ENCODE results near the gene C16orf74.

The C16orf74 gene

DNA sequence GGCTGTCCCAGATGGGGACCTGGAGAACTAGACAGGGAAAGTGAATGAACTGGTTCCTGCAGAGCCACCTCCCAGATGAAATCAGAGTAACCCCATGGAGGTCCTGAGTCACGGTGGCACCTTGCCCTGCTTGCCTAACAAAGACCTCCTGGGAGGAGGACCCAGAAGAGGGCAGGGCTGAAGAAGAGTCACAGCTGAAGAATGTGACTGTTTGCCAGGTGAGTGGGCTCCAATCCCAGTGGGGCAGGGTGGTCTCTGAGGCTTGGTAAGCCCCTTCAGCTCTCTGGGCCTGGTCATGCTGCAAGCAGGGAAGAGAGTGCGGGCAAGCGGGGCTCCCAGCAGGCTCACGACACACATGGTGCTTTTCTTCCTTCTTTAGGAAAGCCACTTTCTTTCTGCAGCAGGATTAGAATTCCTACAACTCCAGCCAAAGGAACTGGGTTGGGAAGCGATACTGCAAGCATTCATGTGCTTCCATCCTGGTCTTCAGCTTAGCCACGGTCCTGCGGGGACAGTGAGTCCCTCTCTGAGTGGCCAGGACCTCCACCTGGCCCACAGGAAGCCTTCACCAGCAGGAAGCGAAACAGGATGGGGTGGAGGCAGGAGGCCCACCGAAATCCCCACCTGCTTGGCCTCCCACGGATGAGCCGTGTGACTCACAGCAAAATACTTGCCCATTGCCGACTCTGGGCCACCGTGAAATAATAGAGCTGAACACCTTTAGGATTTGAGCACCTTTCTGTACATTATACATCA, 4.3 kb downstream of the C16orf74 start:
- DNase-seq = no peak

DNA sequence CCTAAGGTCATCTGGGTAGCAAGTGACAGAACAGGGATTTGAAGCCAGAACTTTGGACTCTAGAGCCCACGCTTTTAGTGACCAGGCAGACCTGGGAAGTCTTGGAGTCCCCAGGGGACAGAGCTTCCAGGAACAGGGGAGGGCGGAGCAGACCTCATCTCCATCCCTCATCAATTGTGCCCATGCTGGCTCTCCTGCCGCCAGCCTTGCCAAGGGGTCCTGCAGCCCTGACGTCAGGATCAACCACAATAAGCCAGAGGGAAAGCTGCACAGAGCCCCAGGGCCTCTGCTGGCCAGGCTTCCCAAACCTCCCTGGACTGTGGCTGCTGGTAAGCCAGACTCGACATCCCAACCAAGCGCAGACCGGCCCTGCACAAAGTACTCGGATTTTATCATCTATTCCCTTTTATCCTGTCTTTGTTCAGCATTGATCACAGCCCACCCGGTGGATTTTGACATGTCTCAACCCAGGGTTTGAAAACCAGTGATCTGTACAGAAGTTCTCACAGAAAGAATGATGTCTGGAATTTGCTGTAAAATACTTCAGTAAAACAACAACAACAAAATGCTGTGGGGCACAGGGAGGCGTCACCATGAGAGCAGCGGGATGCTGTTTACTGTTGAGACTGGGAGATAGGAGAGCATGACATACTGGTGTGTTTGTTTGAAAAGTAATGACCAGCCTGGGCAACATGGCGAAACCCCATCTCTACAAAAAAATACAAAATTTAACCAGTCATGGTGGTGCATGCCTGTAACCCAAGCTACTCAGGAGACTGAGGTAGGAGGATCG, 11.8 kb downstream of the C16orf74 start:
- no peak for DNase-seq

DNA sequence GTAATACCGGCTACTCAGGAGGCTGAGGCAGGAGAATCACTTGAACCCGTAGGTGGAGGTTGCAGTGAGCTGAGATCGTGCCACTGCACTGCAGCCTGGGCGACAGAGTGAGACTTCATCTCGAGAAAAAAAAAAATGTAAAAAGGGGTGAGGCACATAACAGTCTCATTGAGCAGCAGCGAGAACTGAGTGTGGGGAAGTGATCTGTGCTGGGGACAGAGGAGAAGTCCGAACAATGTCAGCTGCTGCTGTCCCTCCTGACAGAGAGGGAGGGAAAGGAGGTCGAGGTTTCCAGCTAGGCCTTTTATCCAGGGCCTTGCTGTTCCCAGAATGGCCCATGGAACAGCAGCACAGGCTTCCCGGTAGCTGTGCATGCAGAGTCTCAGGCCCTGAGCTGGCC, 14.0 kb downstream of the C16orf74 start:
- no peak for DNase-seq

DNA sequence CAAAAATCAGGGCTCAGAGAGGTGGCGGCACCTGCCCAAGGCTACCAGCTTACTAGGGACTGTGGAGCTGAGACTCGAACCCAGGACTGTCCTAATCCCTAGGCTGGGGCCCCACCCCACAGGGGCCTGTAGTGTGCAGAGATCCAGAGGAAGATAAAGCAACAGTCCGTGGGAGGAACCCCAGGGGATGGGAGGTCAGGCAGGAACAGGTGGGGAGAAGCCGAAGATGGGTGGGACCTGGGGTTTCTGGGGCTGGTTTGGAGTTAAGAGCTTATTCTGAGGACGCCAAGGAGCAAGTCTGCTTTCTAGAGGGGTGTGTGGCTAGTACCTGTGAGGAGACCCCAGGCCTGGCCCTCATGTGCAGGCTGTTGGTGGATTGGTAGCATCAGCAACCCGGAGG, 14.9 kb downstream of the C16orf74 start:
- no peak for DNase-seq

DNA sequence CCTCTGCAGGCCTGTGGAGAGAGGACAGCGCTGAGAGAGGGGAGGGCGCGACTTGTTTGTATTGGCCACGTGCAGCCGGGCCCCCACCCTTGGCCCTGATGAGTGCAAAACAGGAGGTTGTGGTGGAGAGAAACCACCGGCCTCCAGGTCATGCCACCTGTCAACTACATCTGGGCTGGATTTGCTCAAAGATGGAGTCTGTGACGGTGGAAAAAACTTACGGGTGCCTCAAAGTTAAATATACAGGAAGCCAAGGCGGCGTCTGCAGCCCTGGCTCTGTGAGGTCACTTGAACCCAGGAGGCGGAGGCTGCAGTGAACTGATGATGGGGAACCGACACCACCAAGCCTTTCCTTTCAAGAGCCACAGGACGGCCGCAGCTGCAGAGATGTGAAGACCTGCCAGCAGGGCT, 15.7 kb downstream of the C16orf74 start:
- DNase-seq = peak; percentile 55

DNA sequence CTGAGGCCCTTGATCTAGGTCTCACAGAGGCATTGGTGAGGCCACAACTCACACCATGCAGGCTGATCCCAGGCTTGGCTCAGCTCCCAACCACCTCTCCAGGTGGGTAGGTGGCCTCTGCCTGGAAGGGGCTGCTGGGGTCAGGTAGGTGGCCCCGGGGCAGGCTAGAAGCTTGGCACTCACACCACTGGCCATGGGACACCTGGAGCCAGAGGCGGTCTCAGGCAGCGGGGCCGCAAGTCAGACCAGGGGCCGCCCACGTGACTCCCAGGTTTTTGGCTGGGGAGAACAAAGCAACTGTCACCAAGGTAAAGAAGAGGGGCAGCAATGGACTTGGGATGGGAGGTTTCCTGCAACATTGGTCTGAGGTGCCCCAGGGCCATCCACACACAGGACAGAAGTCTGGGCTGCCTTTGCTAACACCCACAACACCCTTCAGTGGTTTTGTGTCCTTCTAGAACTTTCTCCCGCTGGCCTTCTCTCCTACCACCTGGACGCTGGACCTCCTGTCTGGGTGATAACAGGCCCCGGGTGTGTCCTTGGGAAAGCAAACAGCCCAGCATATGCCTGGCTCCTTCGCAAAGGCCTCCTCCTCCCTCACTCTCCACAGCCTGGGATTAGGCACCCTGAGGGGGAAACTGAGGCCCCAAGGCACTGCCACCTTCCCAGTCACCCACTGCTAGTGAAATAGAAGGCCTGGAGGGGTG, 16.4 kb downstream of the C16orf74 start:
- no peak for DNase-seq

DNA sequence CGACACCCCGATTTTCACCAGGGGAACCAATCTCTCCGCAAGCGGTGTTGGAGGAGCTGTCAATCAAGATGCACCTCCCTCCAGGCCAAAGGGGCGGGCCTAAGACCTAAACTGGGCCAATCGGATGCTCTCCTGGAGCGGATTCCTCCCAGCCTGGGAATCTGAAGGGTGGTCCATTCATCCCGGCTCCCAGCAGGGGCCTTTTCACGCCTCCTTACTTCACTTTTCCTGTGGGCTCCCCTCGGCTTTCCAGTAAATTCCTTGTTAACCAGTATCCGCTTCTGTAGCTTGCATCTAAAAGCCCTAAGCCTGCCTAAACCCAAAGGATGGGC, 17.1 kb downstream of the C16orf74 start:
- DNase-seq = no peak

DNA sequence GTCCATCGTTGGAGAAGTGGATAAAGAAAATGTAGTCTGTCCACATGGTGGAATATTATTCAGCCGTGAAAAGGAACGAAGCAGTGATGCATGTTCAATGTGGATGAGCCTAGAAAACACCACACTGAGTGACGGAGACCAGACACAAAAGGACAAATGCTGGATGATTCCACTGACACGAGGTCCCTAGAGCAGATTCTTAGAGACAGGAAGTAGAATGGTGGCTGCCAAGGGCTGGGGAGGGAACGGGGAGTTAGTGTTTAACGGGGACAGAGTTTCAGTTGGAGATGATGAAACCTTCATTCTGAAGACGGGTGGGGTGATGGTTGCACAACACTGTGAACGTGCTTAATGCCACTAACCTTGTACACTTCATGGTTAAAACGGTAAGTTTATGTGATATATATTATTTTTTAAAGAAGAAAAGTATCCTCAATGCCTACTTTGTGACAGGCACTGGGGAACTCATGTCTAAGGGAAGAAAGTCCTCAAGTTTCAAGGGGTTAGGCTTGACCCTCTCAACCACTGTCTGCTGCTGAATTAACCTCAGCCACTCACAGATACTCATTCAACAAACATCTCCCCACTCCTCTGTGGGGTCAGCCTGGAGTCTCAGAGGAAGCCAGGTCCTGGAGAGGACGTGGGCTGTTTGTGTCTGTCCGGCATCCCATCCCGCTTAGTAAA, 17.6 kb downstream of the C16orf74 start:
- no peak for DNase-seq

DNA sequence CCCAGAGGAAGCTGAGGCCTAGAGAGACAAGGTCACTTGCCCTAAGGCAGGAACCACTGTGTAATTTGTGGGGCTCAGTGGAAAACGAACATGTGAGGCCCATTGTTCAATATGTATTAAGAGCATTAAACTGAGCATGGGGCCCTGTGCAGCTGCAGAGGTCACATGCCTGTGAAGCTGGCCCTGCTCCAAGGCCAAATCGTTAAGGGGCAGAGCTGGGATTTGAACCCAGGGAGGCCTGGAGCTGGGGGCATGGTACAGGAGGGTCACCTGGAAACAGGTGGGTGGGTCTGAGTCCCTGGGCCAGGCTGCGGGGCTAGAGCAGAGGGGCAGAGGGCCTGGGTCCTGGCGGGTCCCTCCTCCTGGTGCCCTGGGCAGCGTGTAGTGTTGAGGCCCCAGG, 19.7 kb downstream of the C16orf74 start:
- no peak for DNase-seq

DNA sequence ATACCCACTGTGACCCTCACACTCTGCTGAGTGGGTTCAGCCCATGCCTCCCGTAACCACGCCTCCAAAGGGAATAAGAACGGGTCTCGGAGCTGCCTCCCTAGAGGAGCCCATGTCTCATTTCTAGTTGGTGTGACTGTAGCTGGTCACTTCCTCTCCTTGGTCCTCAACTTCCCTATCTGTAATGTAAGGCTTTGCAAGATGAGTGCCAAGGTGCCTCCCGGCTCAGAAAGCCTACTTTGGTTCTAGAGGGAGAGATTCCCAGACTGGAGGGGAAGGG, 20.8 kb downstream of the C16orf74 start:
- no peak for DNase-seq

DNA sequence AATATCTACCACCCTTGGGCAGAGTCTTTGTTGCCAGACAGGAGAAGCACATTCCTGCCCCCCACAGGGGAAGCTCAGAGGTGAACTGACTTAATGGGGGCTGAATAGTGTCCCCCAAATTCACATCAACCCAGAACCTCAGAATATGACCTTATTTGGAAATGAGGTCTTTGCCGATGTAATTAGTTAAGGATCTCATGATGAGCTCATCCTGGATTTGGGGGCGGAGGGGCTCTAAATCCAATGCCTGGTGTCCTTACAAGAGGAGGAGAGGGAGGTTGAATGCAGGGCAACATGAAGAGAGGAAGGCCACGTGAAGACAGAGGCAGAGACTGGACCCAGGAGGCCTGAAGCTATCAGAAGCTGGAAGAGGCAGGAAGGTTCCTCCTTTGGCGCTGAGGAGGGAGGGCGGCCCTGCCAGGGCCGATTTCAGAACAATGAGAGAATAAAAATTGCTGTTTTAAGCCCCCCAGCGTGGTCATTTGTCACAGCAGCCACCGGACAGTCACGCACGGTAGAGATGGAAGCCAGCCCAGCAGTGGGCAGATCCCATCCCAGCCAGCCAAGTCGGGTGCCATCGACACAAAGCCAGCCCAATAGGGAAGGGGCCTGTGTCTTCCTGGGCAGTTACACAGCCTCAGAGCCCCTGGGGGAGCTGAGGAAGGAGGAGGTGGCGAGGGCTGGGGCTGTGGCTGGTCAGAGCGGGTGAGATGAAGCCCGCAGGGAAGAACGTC, 21.3 kb downstream of the C16orf74 start:
- DNase-seq = no peak

DNA sequence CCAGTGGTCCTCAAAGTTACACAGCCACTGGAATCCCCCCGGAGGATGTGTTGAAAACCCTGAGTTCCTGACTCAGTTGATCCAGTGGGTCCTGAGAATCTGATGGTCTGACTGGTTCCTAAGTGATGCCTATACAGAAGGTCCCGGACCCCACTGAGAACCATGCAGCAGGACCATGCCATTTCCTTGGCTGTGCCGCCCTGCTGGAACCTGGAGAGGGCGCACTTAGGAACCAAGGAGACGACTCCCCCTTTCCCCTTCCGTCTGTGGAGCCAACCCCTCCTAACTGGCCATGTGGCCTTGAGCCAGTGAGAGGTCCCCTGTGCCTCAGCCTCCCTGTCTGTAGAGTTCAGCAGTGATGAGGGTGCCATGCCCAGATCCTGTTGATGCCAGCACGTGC, 22.0 kb downstream of the C16orf74 start:
- DNase-seq = no peak

DNA sequence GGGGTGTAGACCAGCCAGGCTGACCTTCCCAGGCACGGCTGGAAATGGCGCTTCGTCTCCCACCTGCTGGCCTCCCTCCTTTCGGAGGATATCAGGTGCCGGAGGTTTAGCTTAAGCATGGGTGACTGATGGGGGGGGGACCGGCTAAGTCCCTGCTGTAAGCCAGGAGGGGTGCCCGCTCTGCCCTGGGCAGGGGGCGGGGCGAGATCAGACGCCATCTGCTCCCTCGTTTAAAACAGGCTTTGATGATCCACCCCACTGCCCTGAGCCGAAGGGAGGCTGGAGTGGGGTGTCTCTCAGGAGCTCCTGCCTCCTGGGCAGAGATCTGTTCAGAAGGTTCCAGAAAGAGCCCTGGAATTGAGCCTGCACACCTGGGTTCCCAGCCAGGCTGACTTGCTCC, 26.0 kb downstream of the C16orf74 start:
- DNase-seq = no peak

DNA sequence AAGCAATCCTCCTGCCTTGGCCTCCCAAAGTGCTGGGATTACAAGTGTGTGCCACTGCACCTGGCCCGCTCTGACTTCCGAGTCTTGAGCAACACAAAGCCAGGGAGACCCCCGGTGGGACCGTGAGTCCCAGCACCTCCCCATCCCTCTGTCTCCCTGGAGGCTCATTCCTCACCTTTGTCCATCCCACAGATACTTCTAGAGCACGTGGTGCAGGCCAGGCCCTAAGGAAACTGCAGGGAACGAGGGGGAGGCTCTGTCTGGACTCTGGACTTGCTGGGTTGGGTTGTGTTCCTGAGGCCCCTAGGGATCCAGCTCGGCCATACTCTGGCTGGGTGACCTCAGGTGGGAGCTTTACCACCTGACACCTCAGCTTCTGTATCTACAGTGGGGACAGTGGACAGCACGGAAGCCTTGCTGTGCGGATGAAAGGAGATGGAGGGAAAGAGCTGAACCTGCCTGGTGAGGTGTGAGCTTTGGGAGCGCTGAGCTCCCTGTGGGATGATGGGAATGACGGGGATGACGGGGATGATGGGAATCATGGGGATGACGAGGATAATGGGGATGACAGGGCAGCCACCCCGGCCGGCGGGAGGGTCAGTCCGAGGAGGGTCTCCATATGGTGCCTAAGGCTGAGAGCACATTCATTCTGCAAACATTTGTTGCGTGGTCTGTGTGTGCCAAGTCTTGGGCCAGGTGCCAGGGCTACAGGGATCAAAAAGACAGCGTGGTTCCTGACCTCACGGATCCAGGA, 26.6 kb downstream of the C16orf74 start:
- no peak for DNase-seq

DNA sequence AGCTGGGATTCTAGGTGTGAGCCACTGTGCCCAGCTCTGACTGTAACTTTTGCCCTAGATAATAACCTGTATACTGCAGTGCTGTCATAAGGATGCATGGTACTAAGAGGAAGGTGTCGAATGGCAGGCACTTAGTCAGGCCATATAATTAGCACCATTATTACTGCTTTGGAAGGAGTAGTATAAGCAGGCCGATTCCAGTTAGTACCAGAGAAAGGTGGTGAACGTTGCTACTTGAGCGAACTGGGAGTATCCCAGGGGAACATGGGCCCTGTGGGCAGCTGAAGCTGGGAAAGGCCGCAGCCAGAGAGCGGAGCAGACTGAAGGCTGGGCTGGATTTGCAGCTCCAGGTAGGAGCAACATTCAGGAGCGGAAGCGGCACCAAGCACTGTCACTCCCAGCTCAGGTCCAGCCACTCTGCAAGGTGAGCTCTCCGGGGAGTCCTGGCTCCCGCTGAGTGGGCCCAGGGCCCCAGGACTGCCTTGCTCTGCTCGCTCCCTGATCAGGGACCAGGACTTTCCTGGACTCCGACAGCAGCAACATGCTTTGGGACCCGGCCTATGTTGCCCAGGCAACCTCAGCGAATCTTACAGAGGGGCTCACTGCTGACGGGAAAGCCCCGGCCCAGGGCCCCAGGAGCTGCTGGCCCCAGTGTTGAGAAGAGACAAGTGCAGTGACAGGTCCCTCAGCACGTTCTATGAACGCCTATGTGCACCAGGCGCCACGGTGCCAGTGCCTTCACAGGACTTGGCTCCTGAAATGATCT, 28.6 kb downstream of the C16orf74 start:
- no peak for DNase-seq

DNA sequence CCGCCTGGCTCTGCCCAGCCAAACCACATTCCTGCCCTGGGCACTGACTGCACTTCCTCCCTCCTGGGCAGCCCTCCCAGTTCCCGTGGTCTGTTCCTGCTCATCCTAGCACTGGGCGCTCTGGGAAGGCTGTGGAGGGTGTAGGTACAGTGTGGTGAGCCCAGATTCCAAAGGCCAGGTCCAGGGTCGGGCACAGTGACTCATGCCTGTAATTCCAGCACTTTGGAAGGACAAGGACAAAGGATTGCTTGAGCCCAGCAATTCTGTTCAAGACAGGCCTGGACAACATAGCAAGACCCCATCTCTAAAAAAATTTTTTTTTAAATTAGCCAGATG, 30.6 kb downstream of the C16orf74 start:
- DNase-seq = no peak

DNA sequence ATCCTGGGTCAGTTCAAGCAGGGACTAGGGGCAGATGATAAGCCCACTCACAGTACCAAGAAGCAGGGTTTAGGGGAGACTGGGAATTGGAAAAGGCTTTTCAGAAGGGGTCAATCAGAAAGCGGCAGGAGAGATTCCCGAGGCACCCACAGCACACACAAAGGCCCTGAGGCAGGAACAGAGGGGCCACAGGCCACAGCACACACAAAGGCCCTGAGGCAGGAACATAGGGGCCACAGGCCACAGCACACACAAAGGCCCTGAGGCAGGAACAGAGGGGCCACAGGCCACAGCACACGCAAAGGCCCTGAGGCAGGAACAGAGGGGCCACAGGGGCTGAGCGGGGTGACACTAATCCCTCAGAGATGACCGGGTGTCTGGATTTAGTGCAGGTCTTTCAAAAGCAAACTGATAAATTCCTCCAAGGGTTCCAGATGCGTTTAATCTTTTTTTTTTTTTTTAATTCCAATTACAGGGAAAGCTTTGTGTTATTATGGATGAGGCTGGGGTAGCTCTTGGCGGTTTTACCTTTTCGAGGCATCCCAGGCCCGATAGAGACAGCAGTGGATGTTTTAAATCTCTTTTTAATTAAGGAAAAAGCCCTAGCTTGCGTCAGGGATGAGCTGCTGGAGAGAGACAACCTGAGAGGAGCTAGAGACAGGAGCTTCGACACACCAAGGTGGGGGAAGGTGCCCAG, 31.1 kb downstream of the C16orf74 start:
- DNase-seq = no peak

DNA sequence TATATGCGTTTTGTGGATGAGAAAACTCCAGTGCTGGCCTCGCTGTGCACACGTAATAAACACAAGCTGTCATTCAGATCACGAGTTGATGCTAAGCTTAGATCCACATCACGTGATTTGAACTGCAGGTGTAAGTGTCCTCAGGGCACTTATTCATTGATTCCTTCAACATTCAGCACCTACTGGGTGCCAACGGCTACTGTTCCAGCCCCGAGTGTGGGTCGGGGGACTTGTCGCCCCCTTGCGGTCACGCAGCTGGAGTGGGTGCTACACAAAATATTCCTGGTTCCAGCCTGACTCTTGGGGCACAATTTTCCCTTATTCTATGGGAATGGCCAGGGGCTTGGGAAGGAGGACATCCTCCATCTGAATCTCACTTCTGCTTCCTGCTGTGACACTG, 32.2 kb downstream of the C16orf74 start:
- DNase-seq = no peak

DNA sequence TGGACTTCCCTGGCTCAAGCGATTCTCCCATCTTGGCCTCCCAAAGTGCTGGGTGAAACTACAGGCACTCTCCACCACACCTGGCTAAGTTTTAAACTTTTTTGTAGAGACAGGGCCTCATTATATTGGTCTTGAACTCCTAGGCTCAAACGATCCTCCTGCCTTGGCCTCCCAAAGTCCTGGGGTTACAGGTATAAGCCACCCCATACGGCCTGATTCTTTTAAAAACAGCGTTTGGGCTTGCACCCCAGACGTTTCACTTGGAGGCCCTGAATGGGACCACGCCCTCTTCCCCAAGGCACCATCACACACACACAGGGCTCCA, 32.8 kb downstream of the C16orf74 start:
- no peak for DNase-seq

DNA sequence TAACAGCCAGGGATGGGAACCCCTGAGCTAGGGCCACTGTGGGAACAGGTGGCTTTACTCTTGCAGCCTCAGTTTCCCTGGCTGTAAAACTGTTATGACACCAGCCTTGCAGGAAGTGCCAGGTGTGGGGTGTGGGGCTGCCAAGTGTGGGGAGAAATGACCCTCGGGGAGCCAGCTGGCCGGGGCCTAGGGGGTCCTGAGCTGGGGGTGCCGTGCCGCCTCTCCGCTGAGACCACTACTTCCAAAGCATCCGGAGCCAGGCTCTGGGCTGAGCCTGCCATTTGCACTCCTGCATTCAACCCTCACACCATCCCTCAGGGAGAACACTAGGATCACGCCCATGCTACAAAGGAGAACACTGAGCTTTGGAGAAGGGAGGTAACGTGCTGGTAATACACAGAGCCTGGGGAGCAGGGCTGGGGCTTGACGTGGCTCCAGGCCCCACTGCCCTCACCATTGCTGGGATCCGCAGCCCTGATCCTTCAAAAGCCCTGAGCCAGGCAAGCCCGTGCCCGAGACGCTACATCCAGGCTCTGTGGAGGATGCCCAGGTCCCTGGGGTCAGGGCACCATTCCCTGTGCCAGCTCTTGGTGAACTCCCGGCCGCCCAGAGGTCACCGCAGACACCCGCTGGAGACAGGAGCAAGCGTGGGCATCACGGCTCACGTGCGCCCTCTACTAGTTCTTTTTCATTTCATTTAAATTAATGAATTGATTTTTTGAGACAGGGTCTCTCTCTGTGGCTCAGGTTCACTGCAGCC, 33.3 kb downstream of the C16orf74 start:
- DNase-seq = peak; percentile 70
